Stimulated activated CD4-positive, alpha-beta T cell treated with anti-CD3 and anti-CD28 coated beads, Interleukin-1b, Interleukin-23, amount 100 ng/mL, for 48 hours (primary cell): ENCODE data around the gene SRC.

Experiments
- DNase-seq: peaks from one replicate; pipeline ENCODE4 v3.0.0-alpha.2; 2020

SRC gene

DNA sequence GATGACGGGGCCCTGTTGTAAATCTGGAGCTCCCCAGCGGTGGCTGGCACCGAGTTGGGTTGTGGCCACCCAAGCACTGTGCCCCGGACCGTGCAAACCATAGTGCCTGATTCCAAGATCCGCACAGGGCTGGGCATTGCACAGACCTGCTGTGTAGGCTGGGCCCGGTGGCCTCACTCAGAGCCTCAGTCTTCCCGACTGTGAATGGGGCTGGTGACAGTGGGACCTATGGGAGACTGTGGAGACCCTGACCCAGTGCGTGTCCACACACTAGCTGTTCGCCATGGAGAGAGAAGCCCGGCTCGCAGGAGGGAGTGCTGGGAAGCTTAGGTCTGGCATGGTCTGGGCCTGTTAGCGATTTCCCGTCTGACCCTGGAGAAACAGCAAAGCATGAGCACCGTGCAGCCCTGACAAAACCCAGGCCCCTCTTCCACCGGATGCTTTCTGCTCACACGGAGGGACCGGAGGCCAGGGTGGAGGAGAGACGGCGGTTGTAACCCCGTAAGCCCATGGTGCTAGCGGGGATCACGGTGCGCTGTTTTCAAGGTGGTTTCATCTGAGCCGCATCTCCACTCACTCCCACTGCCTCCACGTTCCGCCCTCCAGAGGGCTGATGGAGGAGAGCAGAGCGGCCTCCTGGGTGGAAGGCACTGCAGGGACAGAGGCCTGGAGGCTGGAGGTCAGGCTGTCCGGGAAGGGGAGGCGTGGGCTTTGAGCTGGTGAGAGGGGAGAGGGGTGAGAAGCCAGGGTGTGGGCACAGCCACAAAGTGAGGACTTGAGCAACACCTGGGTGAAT lies 52.2 kb downstream of the SRC start:
- no peak for DNase-seq

DNA sequence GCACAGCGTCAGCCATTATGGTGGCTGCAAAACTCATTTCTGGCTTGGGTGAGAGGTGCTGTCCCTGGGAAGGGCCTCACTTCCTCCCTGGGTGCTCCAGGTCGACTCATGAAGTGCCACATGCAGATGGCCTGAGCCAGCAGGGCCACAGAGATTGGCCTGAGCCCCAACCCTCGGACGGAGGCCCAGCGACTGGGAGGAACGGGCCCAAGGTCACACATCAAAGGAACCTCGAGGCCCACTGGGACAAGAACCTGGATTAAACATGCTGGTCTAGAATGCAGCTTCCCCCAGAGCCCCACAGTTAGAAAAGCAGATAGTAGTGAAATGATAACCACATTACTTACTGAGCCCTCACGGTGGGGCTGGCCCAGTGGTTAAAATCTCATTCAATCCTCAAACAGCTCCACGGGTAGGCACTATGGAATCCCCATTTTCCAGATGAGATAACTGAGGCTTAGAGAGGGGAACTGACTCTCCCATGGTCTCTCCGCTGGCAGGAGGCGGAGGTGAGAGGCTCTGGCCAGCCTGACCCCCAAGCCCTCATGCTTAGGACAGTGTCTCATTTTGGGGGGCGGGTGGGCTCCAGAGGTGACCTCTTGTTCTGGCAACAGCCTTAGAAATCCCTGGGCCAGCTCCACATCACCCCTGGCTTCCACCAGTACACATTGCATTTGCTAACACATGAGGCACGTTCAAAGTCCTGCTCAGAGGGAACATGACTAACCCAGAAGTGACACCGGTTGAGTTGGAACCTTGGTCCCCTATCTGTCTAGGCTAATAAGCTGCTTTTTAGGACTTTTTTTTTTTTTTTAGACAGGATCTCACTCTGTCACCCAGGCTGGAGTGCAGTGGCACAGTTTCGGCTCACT lies 53.0 kb downstream of the SRC start:
- DNase-seq = no peak

DNA sequence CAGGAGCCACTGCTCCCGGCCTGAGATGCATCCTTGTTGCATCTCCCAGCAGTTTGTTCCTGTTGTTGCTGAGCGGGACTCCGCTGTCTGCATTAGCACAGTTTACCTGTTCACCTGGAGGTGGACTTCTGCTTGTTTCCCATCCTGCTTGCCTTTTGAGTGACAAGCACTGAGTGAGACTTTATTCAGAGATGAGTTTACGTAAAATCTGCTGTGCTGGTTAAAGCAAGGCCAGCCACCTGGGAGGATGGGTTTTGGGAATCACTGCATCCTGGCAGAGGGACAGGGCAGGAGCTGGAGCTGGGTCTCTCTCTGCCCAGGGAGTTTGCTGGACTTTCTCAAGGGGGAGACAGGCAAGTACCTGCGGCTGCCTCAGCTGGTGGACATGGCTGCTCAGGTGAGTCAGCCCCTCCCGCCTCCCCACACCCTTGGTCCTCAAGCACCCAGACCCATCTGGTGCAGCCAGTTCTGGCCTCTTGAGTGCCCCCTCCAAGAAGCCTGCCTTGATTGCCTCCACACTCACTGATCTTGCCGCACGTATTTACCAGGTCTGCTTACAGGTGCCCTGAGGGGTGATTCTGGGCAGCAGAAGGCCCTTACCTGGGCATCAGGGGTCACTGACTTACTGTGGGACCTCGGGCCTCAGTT lies 55.5 kb downstream of the SRC start:
- DNase-seq = no peak

DNA sequence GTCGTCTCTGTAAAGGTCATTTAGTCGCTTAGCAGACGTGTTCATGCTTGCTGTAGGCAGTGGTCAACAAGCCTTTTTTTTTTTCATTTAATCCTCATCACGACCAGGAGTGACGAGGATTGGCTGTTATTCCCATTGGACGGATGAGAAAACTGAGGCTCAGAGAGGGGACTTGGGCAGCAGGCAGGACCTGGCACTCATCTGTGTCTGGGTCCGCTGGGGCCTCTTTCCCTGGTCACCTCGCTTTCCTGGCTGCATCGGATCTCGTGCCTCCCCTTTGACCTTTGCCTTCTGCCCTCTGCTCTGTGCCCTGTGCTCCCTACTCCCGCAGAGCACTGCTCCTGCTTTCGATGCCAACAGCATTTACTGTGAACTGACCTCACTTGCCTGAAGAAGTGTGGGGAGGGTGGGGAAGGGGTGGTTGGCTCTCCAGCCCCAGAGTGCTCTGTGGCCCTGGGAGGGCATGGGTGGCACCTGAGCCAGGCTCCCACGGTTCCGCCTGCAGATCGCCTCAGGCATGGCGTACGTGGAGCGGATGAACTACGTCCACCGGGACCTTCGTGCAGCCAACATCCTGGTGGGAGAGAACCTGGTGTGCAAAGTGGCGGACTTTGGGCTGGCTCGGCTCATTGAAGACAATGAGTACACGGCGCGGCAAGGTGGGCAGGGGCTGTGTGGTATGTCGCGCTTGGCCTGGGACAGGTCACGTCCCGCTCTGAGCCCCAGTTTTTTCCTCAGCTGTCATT lies 56.2 kb downstream of the SRC start:
- DNase-seq = no peak

DNA sequence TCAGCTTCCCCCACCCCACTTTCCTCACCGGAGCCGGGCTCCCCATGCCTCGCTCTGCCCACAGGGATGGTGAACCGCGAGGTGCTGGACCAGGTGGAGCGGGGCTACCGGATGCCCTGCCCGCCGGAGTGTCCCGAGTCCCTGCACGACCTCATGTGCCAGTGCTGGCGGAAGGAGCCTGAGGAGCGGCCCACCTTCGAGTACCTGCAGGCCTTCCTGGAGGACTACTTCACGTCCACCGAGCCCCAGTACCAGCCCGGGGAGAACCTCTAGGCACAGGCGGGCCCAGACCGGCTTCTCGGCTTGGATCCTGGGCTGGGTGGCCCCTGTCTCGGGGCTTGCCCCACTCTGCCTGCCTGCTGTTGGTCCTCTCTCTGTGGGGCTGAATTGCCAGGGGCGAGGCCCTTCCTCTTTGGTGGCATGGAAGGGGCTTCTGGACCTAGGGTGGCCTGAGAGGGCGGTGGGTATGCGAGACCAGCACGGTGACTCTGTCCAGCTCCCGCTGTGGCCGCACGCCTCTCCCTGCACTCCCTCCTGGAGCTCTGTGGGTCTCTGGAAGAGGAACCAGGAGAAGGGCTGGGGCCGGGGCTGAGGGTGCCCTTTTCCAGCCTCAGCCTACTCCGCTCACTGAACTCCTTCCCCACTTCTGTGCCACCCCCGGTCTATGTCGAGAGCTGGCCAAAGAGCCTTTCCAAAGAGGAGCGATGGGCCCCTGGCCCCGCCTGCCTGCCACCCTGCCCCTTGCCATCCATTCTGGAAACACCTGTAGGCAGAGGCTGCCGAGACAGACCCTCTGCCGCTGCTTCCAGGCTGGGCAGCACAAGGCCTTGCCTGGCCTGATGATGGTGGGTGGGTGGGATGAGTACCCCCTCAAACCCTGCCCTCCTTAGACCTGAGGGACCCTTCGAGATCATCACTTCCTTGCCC lies 57.4 kb downstream of the SRC start:
- DNase-seq = no peak

DNA sequence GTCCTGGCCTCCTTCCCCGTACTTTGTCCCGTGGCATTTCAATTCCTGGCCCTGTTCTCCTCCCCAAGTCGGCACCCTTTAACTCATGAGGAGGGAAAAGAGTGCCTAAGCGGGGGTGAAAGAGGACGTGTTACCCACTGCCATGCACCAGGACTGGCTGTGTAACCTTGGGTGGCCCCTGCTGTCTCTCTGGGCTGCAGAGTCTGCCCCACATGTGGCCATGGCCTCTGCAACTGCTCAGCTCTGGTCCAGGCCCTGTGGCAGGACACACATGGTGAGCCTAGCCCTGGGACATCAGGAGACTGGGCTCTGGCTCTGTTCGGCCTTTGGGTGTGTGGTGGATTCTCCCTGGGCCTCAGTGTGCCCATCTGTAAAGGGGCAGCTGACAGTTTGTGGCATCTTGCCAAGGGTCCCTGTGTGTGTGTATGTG lies 58.5 kb downstream of the SRC start:
- DNase-seq = no peak

DNA sequence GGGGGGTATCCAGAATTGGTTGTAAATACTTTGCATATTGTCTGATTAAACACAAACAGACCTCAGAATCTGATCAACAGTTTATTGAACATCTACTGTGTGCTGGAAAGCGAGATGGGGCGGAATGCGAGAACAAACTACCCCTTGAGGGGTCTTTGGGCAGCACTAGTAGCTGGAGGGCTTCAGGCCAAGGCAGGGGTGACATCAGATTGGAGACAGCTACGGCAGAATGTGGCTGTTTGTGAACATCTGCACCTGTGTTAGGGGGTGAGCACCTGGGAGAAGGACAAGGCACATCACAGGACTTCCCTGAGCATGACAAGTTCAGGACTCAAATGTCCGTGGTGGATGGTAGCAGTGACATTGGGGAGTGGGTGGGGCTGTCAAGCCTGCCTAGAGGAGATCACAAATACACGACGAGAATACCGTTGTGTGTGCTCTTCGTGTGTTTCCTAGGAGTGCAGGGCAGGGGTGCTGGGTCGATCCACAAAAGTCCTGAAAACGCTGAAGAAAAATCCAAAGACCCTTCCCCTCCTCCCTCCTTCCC lies 59.5 kb downstream of the SRC start:
- DNase-seq = no peak

DNA sequence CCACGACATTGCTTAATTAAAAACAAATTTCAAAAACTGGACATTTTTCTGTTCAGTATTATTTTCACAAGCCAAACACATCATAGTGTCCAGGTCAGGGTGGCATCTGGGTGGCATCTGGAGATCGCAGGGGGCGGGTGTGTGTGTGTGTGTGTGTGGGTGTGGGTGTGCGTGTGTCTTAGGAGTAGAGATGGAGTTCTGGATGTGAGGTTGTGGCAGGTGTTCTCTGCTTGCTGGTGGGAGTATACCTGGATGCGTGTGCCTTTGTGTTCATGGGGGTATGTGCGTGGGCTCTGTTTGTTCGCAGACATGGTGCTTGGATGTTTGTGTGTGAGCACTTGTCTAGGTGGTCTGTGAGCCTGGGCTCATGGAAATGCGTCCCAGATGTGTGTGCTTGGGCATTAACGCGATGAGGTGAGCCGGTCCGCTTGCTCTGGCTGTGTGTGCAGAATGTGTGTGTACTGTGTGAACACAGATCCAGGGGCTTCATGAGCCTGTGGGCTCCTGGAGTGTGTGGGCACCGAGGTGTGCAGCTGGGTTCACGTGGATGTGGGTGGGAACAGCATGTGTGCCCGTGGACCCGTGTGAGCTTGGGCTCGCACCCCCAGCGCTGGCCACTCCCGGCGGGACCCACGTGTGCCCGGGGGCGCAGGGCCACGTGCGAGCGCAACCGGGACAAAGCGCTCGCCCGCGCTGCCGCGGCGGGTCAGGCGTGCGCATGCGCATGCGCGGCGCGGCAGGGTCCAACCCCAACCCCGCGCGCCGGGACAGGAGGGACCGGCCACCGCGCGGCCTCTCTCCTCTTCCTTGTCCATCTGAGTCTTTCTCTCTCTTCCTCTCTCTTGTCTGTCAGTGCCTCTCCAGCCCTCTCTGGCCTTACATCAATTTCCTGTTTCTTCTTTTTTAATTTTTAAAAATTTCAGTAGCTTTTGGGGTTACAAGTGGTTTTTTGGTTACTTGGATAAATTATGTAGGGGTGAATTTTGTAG lies 60.4 kb downstream of the SRC start:
- DNase-seq = peak; percentile 18

DNA sequence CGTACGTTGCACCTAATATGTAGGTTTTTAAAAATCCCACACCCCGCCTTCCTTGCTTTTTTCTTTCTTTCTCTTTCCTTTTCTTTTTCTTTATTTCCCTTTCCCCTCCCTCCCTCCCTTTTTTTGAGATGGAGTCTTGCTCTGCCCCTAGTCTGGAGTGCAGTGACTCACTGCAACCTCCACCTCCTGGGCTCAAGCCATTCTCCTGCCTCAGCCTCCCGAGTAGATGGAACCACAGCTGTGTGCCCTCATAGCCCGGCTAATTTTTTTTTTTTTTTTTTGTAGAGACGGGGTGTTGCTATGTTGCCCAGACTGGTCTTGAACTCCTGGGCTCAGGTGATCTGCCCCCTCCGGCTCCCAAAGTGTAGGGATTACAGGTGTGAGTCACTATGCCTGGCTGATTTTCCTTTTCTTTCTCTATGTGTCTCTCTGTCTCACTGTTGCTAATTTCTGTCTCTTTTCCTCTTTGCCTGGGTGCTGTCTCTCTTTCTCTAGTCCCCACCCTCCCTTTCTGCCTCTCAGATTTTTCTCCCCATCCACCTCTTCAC lies 61.2 kb downstream of the SRC start:
- DNase-seq = no peak

DNA sequence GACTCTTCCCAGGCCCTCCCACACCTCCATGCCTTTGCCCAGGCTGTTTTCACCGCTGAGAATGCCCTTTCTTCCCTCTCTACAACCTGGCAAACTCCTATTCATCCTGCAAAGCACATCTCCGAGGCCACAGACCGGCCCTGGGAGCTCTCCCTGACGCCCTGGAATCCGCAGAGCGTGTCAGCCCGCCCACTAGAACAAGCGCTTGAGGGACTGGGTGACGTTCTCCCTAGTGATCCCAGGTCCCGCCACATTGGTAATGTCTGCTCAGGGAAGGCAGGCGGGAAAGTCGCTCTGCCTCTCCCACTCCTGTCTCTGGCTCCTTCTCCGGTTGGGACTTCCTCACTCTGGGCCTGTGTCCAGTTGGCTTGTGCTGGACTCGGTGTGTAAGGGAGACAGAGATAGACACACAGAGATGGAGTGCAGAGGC lies 61.6 kb downstream of the SRC start:
- no peak for DNase-seq

DNA sequence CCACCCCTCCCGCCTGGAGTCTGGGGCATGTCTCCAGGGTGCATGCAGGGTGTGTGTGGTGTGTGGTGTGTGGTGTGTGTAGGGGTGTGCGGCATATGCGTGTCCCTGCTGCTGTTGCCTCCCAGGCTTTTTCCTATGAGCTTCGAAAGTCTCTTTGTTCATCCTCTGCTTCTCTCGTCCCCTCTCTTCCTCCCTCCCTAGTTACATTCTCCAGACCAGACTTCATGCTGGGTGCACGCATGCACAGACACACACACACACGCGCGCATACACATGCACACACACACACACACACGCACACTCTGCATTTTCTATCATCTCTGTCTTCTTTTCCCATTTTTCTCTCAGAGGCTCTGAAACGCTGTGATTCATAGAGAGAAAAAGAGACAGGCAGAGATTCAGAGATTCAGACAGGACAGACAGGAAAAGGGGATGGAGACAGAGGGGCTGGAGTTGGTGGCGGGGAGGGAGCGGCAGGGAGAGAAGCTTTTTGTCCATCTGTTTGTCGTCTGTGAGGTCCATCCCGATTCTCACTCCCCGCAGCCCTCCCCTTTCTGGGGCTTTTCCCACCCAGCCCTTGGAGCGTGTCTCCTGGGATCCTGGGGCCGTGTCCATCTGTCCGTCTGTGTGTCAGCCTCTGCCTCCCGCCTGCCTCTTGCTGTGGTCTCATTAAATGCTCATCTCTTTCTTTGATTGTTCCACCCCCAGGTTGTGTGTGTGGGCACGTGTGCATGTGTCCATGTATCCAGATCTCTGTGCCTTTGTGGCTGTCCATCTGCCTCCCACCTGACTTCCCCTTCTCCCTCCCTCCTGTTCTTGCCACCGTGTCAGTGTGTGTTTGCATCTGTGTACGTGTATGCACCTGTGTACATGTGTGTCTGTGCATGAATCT lies 62.6 kb downstream of the SRC start:
- no peak for DNase-seq

DNA sequence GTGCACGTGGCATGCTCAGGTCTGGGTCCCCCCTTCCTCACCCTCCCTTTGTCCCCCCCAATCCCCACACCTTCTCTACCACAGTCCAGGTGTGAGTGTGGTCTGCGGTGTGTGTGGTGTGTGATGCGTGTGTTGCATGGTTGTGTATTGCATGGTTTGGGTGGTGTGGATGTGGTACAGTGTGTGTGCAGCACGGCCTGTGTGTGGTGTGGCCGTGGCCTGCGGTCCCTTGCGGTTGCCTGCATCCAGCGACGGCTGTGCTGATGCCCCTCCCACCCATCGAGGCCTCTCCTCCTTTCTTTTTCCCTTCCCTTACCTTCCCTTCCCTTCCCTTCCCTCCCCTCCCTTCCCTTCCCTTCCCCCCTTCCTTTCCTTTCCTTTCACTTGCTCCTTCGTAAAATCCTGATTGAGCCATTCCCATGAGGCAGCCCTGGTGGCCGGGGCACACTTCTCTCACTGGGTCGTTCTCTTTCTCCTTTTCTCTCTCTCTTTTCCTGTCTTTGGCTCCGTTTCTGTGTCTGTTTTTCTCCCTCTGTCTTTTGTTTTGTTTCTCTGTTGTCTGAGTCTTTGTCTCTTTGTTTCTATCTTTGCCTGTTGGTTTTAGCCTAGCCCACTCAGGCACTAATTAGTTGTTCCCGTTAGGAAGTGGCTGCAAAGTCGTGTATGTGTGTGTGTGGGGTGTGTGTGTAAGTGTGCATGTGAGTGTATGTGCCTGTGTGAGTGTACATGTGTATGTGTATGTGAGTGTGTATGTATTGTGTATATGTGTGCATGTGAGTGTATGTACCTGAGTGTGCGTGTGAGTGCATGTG lies 65.7 kb downstream of the SRC start:
- DNase-seq = no peak

DNA sequence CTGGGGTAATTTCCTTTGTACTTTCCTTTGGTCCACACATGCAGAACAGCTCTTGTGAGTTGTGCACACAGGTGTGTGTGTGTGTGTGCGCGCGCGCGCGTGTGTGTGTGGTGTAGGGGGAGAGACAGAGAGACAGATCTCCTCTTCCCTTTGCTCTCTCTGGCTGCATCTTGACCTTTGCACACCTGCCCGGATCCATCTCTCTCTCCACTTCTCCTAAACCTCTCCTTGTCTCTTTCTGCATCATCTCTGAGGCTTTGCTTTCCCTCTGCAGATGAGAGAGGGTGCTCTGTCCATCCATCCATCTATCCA lies 67.0 kb downstream of the SRC start:
- no peak for DNase-seq

DNA sequence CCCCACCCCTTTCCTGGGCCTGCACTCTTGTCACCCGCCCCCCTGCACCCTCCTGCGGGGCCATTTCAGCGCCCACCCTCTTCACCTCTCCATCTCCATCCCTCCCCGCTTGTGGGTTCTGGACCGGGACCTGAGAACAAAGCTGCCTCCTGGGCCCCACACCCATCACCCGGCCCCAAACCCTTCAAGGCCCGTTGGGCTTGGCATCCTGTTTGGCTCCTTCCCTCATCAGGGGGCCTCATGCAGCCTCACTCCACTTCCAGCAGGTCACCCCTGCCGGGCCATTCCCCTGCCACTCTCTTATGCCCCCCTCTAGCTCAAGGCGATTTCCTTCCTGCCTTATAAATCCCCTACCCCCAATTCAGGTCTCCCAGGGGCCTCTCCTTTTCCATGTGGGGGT lies 67.4 kb downstream of the SRC start:
- DNase-seq = no peak

DNA sequence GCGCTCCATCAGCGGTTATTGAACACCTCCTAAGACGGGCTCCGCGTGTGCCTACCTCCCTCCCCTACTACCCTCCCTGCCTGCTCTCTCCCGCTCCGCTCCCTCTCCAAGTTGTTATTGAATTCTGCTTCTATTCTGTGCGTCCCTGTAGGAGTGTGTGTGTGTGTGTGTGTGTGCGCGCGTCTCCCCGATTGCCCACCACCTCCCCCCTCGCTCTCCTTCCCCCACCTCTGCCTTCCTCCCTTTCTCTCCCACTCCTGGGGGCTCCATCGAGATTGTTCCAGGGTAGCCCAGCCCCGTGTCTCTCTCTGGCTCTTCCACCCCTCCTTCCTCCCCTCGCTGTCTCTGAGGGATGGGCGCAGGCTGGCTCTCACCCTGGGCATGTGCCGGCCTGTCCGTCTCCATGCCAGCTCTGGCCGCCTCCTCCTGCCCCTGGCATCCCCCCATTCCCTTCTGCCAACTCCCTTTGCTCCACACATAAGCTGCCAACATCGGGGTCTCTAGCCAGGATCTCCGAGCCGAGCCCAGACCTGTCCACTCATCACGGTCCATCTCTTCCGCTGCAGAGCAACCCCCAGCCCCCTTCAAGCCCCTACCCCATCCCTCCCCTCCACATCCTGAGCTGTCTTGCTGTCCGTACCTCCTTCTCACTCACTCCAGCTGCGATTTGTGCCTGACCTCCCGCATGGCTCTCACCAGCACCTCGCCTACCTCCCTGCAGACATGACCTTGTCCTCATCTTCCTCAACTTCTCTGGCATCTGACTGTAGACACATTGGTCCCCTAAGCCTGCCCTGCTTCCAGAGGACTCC lies 68.5 kb downstream of the SRC start:
- DNase-seq = no peak

DNA sequence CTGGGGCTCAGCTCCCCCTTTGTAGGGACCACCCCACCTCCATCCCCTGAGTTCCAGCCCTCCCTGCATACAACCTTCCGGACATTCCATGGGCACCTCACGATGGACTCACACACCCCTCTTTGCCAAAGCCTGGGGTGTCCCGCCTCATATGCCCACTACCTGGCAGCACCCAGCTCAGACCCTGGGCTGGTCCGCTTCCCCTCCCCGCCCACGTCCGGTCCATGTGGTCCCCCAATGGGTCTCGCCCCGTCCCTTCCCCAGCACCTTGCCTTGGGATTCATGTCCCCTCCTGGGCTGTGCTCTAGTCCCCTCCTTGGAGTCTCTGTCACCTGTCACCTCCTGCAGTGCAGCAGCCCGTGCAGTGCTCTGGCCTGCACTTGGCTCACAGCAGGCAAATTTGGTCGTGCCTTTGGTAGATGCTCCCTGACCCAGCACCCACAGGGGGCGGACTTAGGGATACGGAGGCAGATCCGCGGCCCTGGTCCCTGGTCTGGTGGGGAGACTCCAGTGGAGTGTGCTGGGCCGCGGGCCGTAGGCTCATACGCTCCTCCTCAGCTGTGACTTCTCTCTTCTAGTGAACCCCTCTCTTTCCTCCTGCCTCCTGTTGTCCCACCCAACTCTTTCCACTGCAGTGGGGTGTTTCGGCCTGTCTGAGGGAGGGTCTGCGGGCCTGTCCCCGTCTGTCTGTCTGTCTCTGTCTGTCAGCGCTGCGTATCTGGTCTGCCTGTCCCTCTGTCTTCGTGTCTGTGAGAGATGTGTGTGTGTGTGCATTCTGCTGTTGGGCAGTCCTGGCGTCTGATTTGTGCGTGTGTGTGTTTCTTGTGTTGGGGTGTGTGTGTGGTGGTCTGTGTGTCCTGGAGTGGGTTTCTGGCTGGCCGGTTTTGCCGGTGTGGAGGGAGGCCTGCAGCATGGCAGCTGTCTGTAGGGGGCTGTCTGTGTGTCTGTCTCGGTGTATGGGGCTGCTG lies 69.5 kb downstream of the SRC start:
- no peak for DNase-seq
